ENCODE results near the gene ZNRF3. TPM values are rescaled to one million over a fixed set of nuclear protein-coding genes. Genes with fewer than 3 reads are reported as not detected.

The ZNRF3 gene
- polyA plus RNA-seq, 1 of the 3 experiments (the other 2 are of a cell fraction), result 4.2 TPM

- TF ChIP-seq USF2 (IDR thresholded peaks at IDR 0.05; ENCODE audit: borderline replicate concordance, low read depth, low read length) (no peak), GATA2 (CRISPR knock-in tag; IDR thresholded peaks at IDR 0.05) (no peak), JUND (IDR thresholded peaks at IDR 0.05) (no peak)
Observed at GRCh38 chr22:28902490-28902889, 19.1 kb downstream of the ZNRF3 start (continued).

GRCh38 chr22:28903080-28903479 lies 19.7 kb downstream of the ZNRF3 start:
- Histone ChIP-seq H2AFZ (ENCODE audit: low read depth) (no peak overlapping the region), H3K4me1 (ENCODE audit: control insufficient read depth in 1 of 2, insufficient read depth in 2 of 2, low read depth in 1 of 2, low read length in 1 of 2) (peaks cover 7 to 13% of the 10 kb centered on the region in 2 experiments; a peak in 2 of 4 replicates), H3F3A (replicated peaks; ENCODE audit: insufficient read depth) (peaks cover 3% of the 10 kb centered on the region), H3K9ac (no peak overlapping the region), H3K36me3 (replicated peaks in 1 of 2; ENCODE audit: control insufficient read depth in 1 of 2, insufficient read depth in 2 of 2, low read length in 1 of 2) (no peaks in the 10 kb centered on the region), H3K27ac (ENCODE audit: low read depth in 2 of 2, low read length in 1 of 2) (no peak overlapping the region), H3K27me3 (ENCODE audit: insufficient read depth) (no peaks in the 10 kb centered on the region), H3K79me2 (ENCODE audit: insufficient read depth) (peaks cover 55% of the 10 kb centered on the region), H3K9me2 (no peaks in the 10 kb centered on the region), H4K20me1 (ENCODE audit: insufficient read depth) (peaks cover 33% of the 10 kb centered on the region), H3K4me2 (no peak overlapping the region), H3K9me3 (no peaks in the 10 kb centered on the region), H3K4me3 (ENCODE audit: low read depth in 2 of 2, low read length in 1 of 2) (no peak overlapping the region)
- DNase-seq, result no peak
- CTCF ChIA-PET, result no interaction called here
- POLR2A ChIA-PET, result no interaction called here
- TF ChIP-seq CHD2 (IDR thresholded peaks at IDR 0.05; ENCODE audit: low read length, partially characterized antibody) (no peak), MAX (IDR thresholded peaks at IDR 0.05; ENCODE audit: low read depth) (no peak), MXI1 (IDR thresholded peaks at IDR 0.05; ENCODE audit: low read depth, low read length) (no peak), ZBTB33 (IDR thresholded peaks at IDR 0.05; ENCODE audit: borderline replicate concordance, low read depth) (no peak), POLR2AphosphoS5 (IDR thresholded peaks at IDR 0.05; ENCODE audit: low read depth, low read length) (no peak), GATA2 (CRISPR knock-in tag; IDR thresholded peaks at IDR 0.05) (no peak), CTCF (IDR thresholded peaks at IDR 0.05) (no peak), NRF1 (IDR thresholded peaks at IDR 0.05; ENCODE audit: low read depth, low read length) (no peak), RFX5 (IDR thresholded peaks at IDR 0.05; ENCODE audit: low read length) (no peak)
- 94% methylated on average over 11 of the region's 11 CpGs for WGBS (ENCODE audit: low lambda C conversion rate)

All from SK-N-SH (cell line).